Epithelial cell of esophagus (primary cell): Measurements from ENCODE around the gene TMEM128.
"Not testable (repeated sequence)": the region's sequence is repeated elsewhere in the genome, so short reads cannot be mapped to it uniquely, and the experiment has no call there.

Experiments
- DNase-seq: peaks from one replicate; pipeline ENCODE4 v3.0.0; 2010; ENCODE audit warnings: low read depth
- H3K4me3 ChIP-seq: 2 replicates; pipeline ENCODE4 v1.5.1; 2011; ENCODE audit warnings: mild to moderate bottlenecking, low read length, control low read depth
- CTCF ChIP-seq: IDR thresholded peaks from 2 replicates; pipeline ENCODE4 v1.5.1; 2011; ENCODE audit warnings: low read depth, mild to moderate bottlenecking, low read length, control low read depth, inconsistent platforms; ENCODE audit not compliant: insufficient read depth; ENCODE audit errors: missing control alignments

The TMEM128 gene

GRCh38 chr4:4254666-4255065, 6.6 kb upstream of the TMEM128 start:
- no peak for TF ChIP-seq CTCF
- no peak for DNase-seq
- no peak overlapping the region for H3K4me3 ChIP-seq

GRCh38 chr4:4254199-4254598, 6.2 kb upstream of the TMEM128 start:
- H3K4me3 ChIP-seq: no peak overlapping the region
- DNase-seq: no peak
- TF ChIP-seq CTCF: no peak

GRCh38 chr4:4249866-4250265, 1.8 kb upstream of the TMEM128 start:
- H3K4me3 ChIP-seq: no peak overlapping the region
- no peak for DNase-seq
- TF ChIP-seq CTCF: no peak

- not testable (repeated sequence) for DNase-seq, H3K4me3 ChIP-seq
Measured at GRCh38 chr4:4249342-4249741, 1.3 kb upstream of the TMEM128 start.

- peak overlapping the region; percentile 90 for H3K4me3 ChIP-seq
- TF ChIP-seq CTCF: no peak
- no peak for DNase-seq
Measured at GRCh38 chr4:4248885-4249203, 821 bp upstream of the TMEM128 start.

GRCh38 chr4:4247696-4248028, 361 bp downstream of the TMEM128 start:
- no peak for TF ChIP-seq CTCF
- DNase-seq: no peak
- peak overlapping the region; percentile 90 for H3K4me3 ChIP-seq

- DNase-seq: no peak
- no peak for TF ChIP-seq CTCF
- no peak overlapping the region for H3K4me3 ChIP-seq
Measured at GRCh38 chr4:4245172-4245571, 2.9 kb downstream of the TMEM128 start.

GRCh38 chr4:4239551-4239950, 8.5 kb downstream of the TMEM128 start:
- not testable (repeated sequence) for DNase-seq, H3K4me3 ChIP-seq
